ENCODE data around the gene YIF1A. TPM values are rescaled to one million over a fixed set of nuclear protein-coding genes. Genes with fewer than 3 reads are reported as not detected.
A peak's percentile ranks its signal among the peaks of the same experiment; 100 is the strongest.

Gene YIF1A
- polyA plus RNA-seq, 2 of the 4 experiments (the other 2 are of a cell fraction): 79.7 to 99.7 TPM

DNA sequence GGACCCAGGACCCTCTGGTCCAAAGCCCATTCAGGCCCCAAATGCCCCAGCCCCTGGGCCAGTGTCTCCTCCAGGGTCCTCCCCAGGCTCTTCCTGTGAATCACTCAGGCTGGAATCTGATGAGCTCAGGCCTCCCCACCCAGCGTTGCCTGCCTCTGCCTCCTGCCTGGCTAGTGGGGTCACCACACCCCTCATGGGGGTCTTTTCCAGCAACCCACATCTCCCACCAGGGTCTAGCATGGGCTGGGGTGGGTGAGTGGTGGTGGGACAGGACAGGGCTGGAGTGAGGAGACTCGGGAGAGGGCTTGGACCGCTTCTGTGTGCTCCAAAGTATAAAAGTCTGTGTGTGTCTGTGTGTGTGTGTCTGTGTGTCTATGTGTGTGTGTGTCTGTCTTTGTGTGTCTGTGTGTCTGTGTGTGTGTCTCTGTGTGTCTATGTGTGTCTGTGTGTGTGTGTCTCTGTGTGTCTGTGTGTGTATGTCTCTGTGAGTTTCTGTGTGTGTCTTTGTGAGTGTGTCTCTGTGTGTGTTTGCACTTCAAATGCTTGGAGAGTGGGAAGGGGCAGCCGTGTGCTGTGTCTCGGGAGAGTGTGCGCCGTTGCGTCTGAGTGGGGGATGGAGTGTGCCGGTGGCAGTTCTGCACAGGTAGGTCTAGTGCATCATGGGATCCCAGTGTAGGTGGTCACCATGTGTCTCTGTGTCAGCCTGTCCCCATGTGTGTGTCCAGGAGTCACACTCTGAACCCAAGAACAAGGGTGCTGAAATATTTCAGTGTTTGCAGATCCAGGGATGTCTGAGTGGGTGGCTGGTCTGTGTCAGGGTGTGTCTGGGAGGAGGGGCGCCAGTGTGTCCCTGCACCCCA lies 38.5 kb upstream of the YIF1A start:
- H3K27ac ChIP-seq: peak overlapping the region; percentile 48 to 88
- CTCF ChIA-PET: interaction anchor here (0.6 to 2.2 kb wide), 12 partner anchors 9 to 61 kb away, joined by 3 to 37 read pairs (median 4); partner anchors contain the start of genes BRMS1, CD248 and RIN1
- H3K9me3 ChIP-seq: no peaks in the 10 kb centered on the region
- H3K4me1 ChIP-seq: peaks cover 37% of the 10 kb centered on the region
- 84% methylated on average over 9 of the region's 10 CpGs for WGBS (ENCODE audit: missing lambda C conversion rate)
- ATAC-seq (peak; percentile 17 to 58; a peak in 3 of 6 replicates), FAIRE-seq (peak; percentile 23), DNase-seq (ENCODE audit: low read depth in 1 of 2, low spot score in 1 of 2) (no peak)
- TF ChIP-seq FOSL2 (IDR thresholded peaks at IDR 0.05) (no peak), FOSL2 (CRISPR knock-in tag; IDR thresholded peaks at IDR 0.05) (0 out of 2 replicates have a peak, but pooled peaks have one; percentile 4), EP300 (IDR thresholded peaks at IDR 0.05) (no peak), NPAS2 (CRISPR knock-in tag; IDR thresholded peaks at IDR 0.05; ENCODE audit: borderline replicate concordance) (no peak)
- POLR2A ChIA-PET: interaction anchor here (1.3 kb wide), 1 partner anchor 15 kb away, joined by 11 read pairs; no protein-coding TSS in a partner anchor
- H3K4me3 ChIP-seq: no peak overlapping the region
- H3K4me2 ChIP-seq: peak overlapping the region; percentile 50

DNA sequence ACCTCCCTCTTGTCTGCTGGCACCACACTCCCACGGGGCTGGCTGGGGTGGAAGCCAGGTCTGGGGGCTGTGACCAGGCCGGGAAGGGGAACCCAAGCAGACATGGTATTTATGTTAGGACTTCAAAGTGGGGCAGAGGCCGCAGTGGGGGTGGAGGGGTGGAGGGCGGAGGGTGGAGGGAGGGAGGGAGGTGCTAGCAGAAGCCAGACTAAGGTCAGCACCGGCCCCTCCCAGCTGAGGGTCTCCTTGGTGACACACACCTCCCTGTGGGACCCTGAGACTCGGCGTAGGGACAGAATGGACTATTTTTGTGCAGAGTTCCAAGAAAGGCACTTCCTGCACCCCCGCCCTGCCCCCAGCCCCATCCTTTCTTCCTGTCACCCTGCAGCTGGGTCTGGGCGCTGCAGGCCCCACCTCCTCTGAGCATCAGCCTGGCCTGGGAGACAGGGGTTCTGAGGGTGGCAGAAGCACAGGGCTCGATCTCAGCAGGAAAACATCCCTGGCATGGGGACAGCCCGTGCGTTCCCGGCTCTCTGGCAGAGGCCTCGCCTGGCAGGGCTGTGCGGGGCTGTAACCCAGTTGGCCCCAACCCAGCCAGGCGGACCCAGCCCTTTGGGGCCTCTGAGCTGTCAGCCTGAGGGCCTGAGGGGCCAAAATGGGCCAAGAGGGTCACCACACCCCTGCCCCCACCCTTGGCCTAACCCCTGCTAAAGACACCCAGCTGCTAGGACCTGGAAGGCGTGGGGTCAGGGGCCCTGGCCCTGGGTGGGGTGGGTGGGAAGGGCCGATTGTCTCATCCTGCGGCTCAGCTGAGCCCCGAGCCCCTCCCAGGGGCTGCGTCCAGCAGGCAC lies 37.5 kb upstream of the YIF1A start:
- Histone ChIP-seq H3K27ac (peak overlapping the region; percentile 48 to 88), H3K4me2 (peak overlapping the region; percentile 50), H3K4me1 (peaks cover 37% of the 10 kb centered on the region), H3K4me3 (no peak overlapping the region), H3K9me3 (no peaks in the 10 kb centered on the region)
- POLR2A ChIA-PET: interaction anchor here (0.8 to 1.3 kb wide), 2 partner anchors 9 to 14 kb away, joined by 3 to 11 read pairs; no protein-coding TSS in a partner anchor
- WGBS (ENCODE audit: missing lambda C conversion rate): 62% methylated on average over 9 of the region's 21 CpGs
- CTCF ChIA-PET: interaction anchor here (0.6 to 2.2 kb wide), 12 partner anchors 9 to 62 kb away, joined by 3 to 37 read pairs (median 4); partner anchors contain the start of genes BRMS1, CD248 and RIN1
- TF ChIP-seq, protein P1, sequence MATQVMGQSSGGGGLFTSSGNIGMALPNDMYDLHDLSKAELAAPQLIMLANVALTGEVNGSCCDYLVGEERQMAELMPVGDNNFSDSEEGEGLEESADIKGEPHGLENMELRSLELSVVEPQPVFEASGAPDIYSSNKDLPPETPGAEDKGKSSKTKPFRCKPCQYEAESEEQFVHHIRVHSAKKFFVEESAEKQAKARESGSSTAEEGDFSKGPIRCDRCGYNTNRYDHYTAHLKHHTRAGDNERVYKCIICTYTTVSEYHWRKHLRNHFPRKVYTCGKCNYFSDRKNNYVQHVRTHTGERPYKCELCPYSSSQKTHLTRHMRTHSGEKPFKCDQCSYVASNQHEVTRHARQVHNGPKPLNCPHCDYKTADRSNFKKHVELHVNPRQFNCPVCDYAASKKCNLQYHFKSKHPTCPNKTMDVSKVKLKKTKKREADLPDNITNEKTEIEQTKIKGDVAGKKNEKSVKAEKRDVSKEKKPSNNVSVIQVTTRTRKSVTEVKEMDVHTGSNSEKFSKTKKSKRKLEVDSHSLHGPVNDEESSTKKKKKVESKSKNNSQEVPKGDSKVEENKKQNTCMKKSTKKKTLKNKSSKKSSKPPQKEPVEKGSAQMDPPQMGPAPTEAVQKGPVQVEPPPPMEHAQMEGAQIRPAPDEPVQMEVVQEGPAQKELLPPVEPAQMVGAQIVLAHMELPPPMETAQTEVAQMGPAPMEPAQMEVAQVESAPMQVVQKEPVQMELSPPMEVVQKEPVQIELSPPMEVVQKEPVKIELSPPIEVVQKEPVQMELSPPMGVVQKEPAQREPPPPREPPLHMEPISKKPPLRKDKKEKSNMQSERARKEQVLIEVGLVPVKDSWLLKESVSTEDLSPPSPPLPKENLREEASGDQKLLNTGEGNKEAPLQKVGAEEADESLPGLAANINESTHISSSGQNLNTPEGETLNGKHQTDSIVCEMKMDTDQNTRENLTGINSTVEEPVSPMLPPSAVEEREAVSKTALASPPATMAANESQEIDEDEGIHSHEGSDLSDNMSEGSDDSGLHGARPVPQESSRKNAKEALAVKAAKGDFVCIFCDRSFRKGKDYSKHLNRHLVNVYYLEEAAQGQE (IDR thresholded peaks at IDR 0.05): no peak
- TF ChIP-seq, protein P2, sequence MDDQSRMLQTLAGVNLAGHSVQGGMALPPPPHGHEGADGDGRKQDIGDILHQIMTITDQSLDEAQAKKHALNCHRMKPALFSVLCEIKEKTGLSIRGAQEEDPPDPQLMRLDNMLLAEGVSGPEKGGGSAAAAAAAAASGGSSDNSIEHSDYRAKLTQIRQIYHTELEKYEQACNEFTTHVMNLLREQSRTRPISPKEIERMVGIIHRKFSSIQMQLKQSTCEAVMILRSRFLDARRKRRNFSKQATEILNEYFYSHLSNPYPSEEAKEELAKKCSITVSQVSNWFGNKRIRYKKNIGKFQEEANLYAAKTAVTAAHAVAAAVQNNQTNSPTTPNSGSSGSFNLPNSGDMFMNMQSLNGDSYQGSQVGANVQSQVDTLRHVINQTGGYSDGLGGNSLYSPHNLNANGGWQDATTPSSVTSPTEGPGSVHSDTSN (IDR thresholded peaks at IDR 0.05): no peak
- TF ChIP-seq MYC (IDR thresholded peaks at IDR 0.05; ENCODE audit: borderline replicate concordance, low read length): no peak
- no peak for TF ChIP-seq ZNF302 (CRISPR knock-in tag; IDR thresholded peaks at IDR 0.05)
- TF ChIP-seq, protein P3, sequence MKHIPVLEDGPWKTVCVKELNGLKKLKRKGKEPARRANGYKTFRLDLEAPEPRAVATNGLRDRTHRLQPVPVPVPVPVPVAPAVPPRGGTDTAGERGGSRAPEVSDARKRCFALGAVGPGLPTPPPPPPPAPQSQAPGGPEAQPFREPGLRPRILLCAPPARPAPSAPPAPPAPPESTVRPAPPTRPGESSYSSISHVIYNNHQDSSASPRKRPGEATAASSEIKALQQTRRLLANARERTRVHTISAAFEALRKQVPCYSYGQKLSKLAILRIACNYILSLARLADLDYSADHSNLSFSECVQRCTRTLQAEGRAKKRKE (CRISPR knock-in tag; IDR thresholded peaks at IDR 0.05; ENCODE audit: low read depth): no peak
- no peak for TF ChIP-seq CEBPB (IDR thresholded peaks at IDR 0.05)
- no peak for TF ChIP-seq RNF2 (IDR thresholded peaks at IDR 0.05; ENCODE audit: borderline replicate concordance, low read depth)
- no peak for TF ChIP-seq RARB (CRISPR knock-in tag; IDR thresholded peaks at IDR 0.05)
- TF ChIP-seq KDM5A (IDR thresholded peaks at IDR 0.05): no peak
- TF ChIP-seq, protein P4, sequence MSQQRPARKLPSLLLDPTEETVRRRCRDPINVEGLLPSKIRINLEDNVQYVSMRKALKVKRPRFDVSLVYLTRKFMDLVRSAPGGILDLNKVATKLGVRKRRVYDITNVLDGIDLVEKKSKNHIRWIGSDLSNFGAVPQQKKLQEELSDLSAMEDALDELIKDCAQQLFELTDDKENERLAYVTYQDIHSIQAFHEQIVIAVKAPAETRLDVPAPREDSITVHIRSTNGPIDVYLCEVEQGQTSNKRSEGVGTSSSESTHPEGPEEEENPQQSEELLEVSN (IDR thresholded peaks at IDR 0.05; ENCODE audit: borderline replicate concordance, low read depth): no peak
- no peak for TF ChIP-seq CBX2 (IDR thresholded peaks at IDR 0.05; ENCODE audit: borderline replicate concordance, low read depth)
- no peak for TF ChIP-seq CHD4 (IDR thresholded peaks at IDR 0.05; ENCODE audit: borderline replicate concordance)
- no peak for TF ChIP-seq CBX8 (IDR thresholded peaks at IDR 0.05)
- no peak for TF ChIP-seq TP53 (CRISPR knock-in tag; IDR thresholded peaks at IDR 0.05)
- TF ChIP-seq ESRRA (IDR thresholded peaks at IDR 0.05; ENCODE audit: borderline replicate concordance, low read length): no peak
- DNase-seq (ENCODE audit: low read depth in 1 of 2, low spot score in 1 of 2) (no peak), ATAC-seq (peak; percentile 12 to 21; a peak in 3 of 6 replicates), FAIRE-seq (no peak)
